ENCODE measurements around the gene PARD3.

PARD3 gene

GRCh38 chr10:34164029-34164428 is 651.1 kb downstream of the PARD3 start:
- no peak for DNase-seq (ENCODE audit: low read depth)
- TF ChIP-seq CTCF (IDR thresholded peaks at IDR 0.05; ENCODE audit: low read depth, low read length, missing control alignments) = no peak
- H3K4me3 ChIP-seq (ENCODE audit: low read depth, low read length) = no peak overlapping the region

GRCh38 chr10:34163075-34163905 is 651.8 kb downstream of the PARD3 start:
- DNase-seq (ENCODE audit: low read depth) = no peak
- no peak for TF ChIP-seq CTCF (IDR thresholded peaks at IDR 0.05; ENCODE audit: low read depth, low read length, missing control alignments)
- no peak overlapping the region for H3K4me3 ChIP-seq (ENCODE audit: low read depth, low read length)

GRCh38 chr10:34161777-34162370 is 653.2 kb downstream of the PARD3 start:
- TF ChIP-seq CTCF (IDR thresholded peaks at IDR 0.05; ENCODE audit: low read depth, low read length, missing control alignments) = no peak
- no peak for DNase-seq (ENCODE audit: low read depth)
- H3K4me3 ChIP-seq (ENCODE audit: low read depth, low read length) = no peak overlapping the region

- H3K4me3 ChIP-seq (ENCODE audit: low read depth, low read length) = no peak overlapping the region
- DNase-seq (ENCODE audit: low read depth) = no peak
- no peak for TF ChIP-seq CTCF (IDR thresholded peaks at IDR 0.05; ENCODE audit: low read depth, low read length, missing control alignments)
Measured at GRCh38 chr10:34160595-34160994, 654.5 kb downstream of the PARD3 start.

- no peak for DNase-seq (ENCODE audit: low read depth)
- TF ChIP-seq CTCF (IDR thresholded peaks at IDR 0.05; ENCODE audit: low read depth, low read length, missing control alignments) = no peak
- H3K4me3 ChIP-seq (ENCODE audit: low read depth, low read length) = no peak overlapping the region
Measured at GRCh38 chr10:34157501-34157900, 657.6 kb downstream of the PARD3 start.

GRCh38 chr10:34156781-34157425 is 658.2 kb downstream of the PARD3 start:
- no peak for DNase-seq (ENCODE audit: low read depth)
- no peak overlapping the region for H3K4me3 ChIP-seq (ENCODE audit: low read depth, low read length)
- no peak for TF ChIP-seq CTCF (IDR thresholded peaks at IDR 0.05; ENCODE audit: low read depth, low read length, missing control alignments)

All from GM12864 (cell line).